HG03159 (cell line): ENCODE measurements around the gene NUP62.

Experiments used
- ATAC-seq: cut with Tn5 transposase; IDR thresholded peaks from one replicate; pipeline ENCODE4 v1.9.1; 2021; ENCODE audit warnings: mild to moderate bottlenecking, moderate library complexity; ENCODE audit not compliant: unreplicated experiment

Gene NUP62

DNA sequence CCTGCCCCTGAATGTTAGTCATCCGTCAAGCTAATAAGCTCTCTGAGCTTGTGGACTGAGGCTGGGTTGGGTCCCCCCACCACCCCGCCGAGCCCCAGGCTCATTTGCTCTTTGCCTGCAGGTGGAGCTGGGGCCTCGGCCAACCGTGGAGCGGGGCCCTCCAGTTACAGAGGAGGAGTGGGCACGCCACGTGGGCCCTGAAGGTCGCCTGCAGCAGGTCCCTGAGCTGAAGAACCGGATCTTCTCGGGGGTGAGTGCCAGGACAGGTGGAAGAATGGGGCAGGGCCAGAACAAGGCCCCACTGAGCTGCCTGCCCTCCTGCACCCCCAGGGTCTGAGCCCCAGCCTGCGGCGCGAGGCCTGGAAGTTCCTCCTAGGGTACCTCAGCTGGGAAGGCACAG lies 46.7 kb downstream of the NUP62 start:
- no peak for ATAC-seq

DNA sequence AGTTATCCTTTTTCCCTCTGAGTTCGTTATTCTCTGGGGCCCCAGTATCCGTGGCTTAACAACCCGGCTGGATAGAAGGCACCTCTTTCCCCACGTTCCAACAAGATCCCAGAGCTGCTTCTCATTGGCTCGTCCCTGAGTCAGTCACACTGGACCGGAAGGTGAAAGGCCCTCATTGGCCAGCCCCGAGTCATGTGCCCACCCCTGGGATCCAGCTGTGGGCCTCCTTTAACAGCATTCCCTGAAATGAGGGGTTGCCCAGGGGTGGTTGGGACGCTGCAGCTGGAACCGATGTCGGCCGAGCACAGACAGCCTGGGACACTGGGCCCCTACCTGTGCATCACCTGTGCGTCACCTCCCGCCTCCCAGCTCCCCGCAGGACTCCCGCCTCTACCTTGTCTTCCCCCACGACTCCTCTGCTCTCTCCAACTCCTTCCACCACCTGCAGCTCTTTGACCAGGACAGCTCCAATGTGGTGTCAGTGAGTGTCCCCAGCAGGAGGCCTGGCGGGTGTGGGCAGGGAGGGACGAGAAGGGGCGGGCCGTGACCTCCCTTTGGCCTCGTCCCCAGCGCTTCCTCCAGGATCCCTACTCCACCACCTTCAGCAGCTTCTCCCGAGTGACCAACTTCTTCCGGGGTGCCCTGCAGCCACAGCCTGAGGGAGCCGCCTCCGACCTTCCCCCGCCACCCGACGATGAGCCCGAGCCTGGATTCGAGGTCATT lies 47.5 kb downstream of the NUP62 start:
- ATAC-seq = no peak

DNA sequence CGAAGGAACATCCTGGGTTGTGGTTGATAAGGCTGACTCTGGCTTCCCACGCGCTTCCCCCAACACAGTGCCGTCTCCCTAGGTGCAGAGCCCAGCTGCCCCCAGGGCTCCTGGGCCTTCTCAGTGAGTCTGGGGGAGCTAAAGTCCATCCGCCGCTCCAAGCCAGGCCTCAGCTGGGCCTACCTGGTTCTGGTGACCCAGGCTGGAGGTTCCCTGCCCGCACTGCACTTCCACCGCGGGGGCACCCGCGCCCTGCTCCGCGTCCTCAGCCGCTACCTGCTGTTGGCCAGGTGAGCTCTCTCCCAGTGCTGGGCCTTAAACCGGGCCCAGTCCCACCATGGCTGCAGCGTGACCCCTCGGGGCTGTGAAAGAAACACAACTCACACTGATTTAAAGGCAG lies 48.1 kb downstream of the NUP62 start:
- no peak for ATAC-seq

DNA sequence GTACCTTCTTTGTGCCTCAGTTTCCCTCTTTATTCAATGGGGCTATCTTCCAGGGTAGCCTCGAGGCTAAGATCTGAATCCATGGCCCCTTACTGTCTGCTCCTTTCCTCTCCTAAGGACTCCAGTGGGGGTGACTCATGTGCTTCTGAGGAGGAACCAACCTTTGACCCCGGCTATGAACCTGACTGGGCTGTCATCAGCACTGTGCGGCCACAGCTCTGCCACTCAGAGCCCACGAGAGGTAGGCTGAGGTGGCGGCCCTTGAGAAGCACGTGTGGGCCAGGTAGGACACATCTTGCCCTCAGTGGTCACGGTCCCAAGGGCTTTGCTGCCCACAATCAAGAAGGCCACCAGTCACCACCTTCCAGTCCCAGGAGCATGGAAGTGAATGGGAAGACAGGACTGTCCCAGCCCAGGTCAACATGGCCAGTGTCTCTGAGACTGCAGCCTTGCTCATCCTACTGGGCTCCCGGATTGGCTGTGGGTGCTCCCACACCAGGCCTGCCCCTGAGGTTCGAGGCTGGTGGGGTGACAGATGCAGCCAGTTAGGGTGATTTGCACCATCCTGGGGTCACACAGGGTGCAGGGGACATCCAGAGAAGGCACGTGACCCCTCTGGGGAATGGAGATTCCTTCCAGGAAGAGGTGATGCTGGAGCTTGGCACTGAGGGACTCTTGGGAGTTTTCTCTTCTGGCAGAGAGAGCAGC lies 49.0 kb downstream of the NUP62 start:
- no peak for ATAC-seq

DNA sequence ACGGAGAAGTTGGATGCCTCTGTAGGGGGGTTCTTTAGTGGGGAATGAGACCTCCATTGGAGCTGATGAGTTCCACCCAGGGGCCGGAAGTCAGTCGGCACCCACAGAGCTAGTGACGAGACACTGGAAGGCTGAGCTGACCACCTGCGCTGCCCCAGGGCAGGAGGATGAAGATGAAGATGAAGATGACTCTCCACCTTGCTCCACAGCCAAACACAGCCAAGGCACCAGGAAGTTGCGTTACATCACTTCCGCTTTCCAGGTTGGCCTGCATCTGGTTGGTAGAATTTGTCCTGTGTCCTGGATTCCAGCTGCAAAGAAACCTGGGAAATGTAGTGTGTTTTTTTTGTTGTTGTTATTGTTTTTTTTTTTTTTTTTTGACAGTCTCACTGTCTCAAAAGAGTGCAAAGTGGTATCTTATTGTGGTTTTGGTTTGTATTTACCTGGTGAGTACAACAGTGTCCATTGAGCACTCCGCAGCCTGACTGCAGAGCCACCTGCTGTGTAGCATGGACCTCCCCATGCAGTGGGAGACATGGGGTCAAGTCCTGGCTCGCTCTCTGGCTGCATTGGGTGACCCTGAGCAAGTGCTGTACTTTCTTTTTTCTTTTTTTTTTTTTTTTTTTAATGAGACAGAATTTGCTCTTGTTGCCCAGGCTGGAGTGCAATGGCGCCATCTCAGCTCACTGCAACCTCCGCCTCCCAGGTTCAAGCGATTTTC lies 49.9 kb downstream of the NUP62 start:
- ATAC-seq = no peak

DNA sequence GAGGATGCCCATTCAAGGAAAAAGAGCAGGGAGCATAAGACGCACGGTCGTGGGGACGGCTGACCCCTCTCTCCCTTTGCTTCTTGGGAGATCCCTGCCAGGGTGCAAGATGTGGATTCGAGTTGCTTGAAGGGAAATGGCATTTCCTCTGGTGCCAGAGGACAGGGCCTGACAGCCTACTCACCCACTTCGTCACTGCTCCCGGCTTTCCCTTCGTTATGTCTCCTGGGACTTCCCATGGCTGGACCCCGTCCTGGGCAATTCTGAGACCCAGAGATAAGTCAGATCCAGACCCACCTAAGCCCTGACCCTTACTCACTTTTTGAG lies 50.6 kb downstream of the NUP62 start:
- ATAC-seq = no peak

DNA sequence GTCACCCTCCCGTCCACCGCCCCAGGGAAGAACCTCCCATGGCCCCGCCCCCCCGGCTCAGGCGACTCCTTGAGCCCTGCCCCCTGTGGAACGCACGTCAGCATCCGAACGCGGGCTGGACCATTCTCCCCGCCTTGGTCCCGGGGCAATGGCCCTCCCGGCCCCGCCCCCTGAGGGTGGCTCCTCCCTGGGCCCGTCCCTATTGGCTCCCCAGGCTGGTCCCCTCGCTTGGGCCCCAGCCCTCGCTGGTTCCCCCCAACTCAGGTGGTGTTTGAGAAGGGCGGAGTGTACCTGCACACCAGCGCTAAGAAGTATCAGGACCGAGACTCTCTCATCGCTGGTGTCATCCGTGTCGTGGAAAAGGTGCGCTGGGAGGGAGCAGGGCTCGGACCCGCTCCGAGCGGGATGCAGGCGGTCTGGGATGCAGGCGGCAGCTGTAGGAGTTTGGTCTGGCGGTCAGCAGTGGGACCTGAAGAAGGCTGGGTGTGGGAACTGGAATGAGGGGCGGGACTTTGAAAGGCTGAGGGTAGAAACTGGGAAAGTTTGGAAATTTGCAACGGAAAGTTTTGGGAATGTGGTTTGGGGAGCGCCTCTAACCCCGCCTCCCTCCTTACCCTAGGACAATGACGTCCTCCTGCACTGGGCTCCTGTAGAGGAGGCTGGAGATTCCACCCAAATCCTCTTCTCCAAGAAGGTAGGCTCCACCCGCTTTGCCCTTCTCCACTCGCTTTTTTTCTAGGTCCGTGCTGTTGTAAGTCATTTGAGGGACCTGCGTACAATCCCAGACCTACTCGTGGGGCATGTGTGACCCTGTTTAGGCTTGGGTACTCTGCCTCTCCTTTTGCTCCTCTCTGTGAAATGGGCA lies 51.2 kb downstream of the NUP62 start:
- ATAC-seq = peak; percentile 39

DNA sequence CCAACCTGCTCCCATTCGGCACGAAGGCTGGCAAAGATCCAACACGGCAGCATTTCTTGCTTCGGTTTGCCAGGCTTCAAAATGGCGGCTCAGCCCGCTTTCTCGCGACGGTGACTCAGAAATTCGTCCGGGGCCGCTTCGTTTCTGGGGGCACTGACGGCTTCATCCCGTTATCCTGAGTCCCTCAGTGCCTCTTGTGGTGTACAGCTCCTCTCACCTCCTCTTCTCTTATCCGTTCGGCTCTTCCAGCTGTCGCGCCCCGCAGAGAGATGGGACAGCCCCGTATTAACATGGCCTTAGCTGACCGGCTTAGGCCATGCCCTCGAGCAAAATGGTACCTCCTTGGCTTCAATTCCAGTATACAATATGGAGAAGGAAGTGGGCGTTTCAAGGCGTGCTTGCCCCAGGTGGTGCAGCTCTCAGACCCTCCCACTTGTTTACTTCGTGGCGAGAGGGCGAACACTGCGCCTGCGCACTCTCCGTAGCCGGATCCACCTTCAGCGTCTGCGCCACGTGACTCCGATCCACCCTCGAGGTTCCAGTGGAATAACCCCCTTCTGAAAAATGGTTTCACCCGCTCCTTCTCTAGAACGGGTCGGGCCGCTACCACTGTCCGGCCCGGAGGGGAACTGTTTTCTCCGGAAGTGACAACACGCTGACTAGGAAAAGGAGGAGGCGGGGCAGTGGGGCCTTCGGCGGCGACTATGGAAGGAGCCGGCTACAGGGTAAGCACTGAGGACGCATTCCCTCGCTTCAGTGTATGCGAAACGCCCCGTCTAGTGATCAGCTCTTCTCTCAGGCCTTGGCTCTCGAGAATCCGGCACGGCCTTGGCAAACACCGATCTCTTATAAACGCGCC lies 52.1 kb downstream of the NUP62 start, which contains the start of the genes AKT1S1 and TBC1D17:
Gene AKT1S1 (minus strand): TSS at position 336 of the 859 bp plus-strand sequence. CDS start 4,060 bp downstream, outside the sequence.
Gene TBC1D17 (plus strand): TSS at position 683 of the 859 bp plus-strand sequence. CDS start 22 bp downstream, at position 705.
- peak; percentile 60 for ATAC-seq

DNA sequence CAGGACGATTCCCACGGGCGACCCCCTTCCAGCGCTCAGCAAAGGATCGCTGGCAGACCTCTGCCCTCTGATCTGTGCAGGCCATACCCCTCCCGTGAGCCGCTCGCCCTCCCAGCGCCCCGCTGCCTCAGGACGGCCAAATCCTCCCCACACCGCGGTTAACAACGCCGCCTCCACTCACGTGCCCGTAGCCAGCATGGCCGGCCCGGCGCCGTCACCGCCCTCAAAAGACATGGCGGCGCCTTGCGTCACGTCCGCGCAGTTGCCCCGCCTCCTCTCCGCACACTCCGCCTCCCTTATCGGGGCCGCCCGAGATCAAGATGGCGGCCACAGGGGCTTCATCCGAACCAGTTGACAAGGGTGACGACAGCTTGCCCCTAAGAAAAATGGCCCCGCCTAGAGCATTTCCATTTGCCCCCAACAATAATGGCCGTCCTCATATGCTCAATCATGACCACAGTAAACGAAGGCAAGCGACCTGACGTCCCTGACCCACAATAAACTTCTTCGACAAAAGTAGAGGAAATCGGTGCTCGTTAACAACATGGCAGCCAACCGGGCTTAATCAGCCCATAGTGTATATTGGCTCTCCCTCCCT lies 52.8 kb downstream of the NUP62 start:
- ATAC-seq = peak; percentile 43

DNA sequence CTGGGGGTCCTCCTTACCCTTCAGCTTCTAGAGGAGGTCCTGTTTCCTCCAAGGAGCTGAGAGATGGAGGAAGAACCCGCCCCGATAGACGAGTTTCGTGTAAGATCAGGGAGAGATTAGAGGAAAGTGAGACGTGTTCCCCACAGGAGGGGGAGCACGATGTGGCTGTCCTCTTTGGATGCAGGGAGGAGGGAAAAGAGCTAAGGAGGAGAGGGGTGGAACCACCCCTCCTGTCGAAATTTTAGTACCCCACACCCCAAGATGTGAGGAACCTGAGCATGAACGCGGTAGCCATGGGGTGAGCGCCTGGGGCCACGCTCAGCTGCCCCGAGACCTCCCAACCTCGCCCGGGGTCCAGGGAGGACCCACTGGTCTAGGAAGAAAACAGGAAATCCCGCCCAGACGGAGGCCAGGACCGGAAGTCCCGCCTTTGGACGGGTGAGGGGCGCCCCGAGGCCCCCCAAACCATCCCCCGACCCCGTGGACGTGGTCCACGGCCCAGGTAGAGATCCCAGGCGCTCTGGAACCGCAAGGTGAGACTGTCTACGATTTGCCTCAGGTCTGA lies 53.4 kb downstream of the NUP62 start:
- no peak for ATAC-seq

DNA sequence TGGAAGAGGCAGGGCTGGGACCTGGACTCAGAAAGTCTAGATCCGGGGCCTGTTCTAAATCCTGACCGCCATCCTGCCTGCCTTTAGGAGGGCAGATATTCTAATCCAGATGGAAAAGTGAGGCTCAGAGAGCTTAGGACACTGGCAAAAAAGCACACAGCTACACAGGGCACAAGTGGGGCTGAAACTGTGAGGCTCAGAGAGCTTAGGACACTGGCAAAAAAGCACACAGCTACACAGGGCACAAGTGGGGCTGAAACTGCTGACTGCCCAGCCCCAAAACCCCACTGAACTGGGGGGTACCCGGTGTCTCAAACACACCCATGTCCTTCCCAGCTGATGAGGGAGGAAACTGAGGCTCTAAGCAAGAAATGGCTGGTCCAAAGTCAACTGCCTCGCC lies 54.1 kb downstream of the NUP62 start:
- ATAC-seq = no peak

DNA sequence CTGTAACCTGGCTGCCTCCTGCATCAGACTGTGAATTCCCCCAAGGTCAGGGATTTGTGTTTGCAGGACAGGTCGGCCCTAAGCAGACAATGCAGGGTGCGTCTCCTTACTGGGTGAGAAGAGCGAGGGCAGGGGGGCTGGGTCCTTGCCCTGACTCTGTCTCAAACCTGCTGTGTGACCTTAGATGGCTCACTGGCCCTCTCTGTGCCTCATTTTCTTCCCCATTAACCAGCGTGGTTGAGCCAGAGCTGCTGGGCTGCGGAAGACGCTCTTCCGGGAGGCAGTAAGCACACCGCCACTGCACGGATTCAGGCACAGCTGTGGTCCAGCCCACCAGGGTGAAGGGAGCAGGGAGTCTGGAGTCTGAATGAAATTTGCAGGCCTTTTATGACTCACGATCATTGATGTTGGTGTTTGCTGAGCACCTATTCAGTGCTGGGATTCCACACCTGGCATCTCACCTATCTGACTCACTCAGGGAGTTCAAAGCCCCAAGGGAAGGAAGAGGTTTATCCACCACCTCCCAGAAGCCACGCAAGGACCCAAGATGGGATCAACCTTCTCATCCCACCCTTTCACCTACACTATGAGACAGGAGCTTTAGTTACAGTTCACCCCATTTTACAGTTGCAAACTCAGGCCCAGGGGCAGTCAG lies 54.7 kb downstream of the NUP62 start:
- ATAC-seq = no peak

DNA sequence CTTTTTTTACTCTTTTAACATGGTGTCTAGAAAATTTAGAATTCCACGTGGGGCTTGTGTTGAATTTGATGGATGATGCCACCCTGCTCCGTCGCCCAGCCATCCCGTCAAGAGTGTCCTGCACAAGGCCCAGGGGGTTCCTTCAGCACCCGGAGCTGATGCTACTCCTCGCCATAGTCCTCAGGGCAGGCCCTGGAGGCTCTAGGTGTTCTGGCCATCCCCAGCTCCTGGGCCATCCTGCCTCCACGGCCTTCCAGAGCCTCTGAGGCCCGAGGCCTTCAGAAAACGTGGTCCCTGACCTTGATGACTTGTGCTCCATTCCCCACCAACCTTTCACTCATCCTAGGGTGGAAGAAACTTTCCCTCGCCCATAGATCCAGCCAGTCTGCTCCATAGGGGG lies 55.5 kb downstream of the NUP62 start:
- ATAC-seq = no peak

DNA sequence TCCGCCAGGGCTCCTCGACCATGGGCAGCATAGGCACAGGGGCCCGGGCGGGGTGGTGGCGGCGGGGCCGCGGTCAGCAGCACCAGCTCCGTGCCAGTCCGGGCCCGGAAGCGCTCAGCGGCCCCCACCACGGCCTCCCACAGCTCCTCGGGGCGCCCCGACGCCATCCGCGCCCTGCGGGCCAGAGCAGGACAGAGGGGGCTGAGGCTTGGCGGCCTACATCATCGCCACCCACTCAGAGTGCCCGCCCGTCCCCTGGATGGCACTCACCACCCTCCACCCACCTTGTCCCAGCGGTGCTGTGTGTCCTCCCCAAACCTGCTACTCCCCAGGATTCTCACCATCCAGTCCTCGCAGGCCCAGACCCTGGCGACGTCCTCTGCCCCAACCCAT lies 56.2 kb downstream of the NUP62 start:
- ATAC-seq = no peak

DNA sequence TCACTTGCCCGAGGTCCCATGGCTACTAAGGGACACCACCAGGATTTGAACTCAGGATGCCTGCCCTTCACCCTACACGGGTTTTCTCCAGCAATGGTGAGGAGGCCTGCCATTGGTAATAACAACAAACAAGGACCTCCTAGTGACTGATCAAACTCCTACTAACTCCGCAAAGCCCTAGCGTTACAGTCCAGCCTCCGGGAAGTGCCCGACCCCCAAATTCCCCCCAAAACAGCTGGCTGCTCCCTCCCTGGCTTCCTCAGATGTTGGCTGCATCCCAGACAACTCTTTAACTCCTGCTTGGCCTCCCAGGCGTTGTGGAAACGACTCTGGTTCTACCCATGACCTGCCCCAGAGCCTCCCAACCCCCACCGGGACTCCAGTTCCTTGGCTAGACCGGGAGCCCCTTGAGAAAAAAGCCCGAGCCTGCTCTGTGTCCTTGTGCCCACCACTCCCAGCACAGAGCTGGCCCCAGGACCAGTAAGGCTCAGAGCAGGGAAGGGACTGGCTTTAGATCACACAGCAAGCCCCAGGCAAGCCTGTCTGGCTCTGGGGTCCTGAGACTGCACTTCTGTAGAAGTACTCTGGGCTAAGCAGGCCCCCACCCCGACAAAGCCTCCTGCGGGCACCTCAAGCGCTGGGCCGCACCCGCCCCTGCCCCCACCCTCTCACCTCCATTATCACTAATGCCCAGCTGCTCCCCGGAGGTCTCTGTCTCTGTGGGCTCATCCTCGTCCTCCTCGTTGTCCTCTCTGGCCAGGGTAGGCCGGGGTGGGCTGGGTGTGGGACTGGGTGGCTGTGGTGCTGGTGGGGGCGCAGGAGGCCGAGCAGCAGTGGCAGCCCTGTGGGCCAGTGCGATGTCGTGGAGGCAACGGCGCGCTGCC lies 56.8 kb downstream of the NUP62 start:
- ATAC-seq = no peak

DNA sequence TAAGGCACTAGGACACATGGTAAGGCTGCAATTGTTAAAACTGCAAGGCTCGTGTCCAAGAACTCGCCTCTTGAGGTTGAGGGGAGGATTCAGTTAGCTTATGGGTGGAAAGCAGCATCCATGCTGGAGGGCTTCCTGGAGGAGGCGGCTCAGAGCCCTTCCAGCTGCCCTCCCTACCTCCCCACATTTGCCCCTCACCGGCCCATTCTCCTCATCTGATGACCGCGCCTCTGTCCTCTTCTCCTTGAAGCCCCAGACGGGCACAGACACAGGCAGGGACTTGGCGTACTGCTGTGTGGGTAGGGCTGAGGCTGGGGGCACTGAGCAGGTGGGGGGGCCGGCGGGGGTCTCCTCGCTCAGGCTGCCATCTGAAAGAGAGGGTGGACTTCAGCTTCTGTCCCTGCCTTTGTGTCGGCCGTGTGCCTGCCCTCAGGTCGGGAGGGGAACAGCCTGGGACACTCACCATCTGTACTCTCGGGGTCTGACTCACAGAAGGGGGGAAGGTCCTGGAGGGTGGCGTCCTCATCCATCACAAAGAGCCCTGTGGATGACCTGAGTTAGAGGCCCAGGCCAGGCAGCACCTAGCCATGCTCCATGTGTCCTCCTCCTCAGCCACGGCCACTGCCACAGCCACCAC lies 57.8 kb downstream of the NUP62 start:
- no peak for ATAC-seq

DNA sequence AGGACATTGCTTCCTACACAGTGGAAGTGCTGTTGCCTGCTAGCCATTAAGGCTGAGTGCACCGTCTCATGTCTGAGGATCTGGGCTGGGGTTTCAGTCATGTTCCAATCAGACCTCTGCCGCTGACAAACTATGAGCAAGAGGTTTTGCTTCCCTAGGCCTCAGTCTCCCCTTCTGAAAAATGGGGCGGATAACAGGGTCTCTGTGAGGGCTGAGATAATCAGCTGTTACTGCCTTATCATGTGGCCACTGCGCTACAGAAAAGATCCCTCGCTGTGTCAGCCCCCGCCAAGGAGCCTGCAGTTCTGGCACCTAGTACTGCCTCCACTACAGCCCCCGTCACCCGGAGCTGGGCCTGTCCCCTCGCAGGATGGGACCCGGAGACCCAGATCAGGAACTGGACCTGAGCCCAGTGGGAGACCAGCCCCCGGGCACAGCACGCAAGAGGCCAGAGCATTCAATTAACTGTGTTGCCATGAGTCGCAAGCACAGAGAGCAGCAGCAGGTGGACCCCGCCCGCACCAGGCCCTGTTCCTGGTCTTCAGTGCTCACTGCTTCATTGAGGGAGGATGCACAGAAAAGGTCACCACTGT lies 58.9 kb downstream of the NUP62 start:
- no peak for ATAC-seq
